Stomach (tissue), 9 donors: ENCODE measurements around the gene TBC1D2. TPM values are rescaled to one million over a fixed set of nuclear protein-coding genes. Genes with fewer than 3 reads are reported as not detected.
A peak's percentile ranks its signal among the peaks of the same experiment; 100 is the strongest.

Source experiments
- DNase-seq, 2 donors: peaks; one replicate each; pipeline versions ENCODE4 v3.0.0 to v3.0.0-alpha.2; 2013 to 2019
- H3K27ac ChIP-seq, 5 donors: fragments of 200-600 bp in 4 of 5; sonication (generic) in 4 of 5; one replicate each; pipeline ENCODE4 v1.5.1; 2013 to 2019; ENCODE audit warnings: mild to moderate bottlenecking in 1 of 5, moderate library complexity in 1 of 5
- H3K27me3 ChIP-seq, 3 donors: fragments of 200-600 bp; sonication (generic); one replicate each; pipeline ENCODE4 v1.5.1; 2017 to 2019; ENCODE audit warnings: mixed run types in 1 of 3
- H3K36me3 ChIP-seq, 4 donors: fragments of 200-600 bp; sonication (generic); 1 replicate in 3 of 4; 2 replicates in 1 of 4; pipeline ENCODE4 v1.5.1; 2016 to 2019
- H3K4me1 ChIP-seq, 4 donors: fragments of 200-600 bp; sonication (generic); one replicate each; pipeline ENCODE4 v1.5.1; 2016 to 2019
- H3K4me3 ChIP-seq, 4 donors: fragments of 200-600 bp; sonication (generic) in 3 of 4; one replicate each; pipeline ENCODE4 v1.5.1; 2016 to 2019; ENCODE audit warnings: mild to moderate bottlenecking in 1 of 4
- H3K9me3 ChIP-seq, 4 donors: fragments of 200-600 bp; sonication (generic); one replicate each; pipeline ENCODE4 v1.5.1; 2016 to 2019
- CTCF ChIP-seq, 7 experiments: fragments of 450-650 bp in 4 of 7; fragments of 200-600 bp in 3 of 7; sonication (generic) in 3 of 7; IDR thresholded peaks; one replicate each; pipeline ENCODE4 v1.5.1; 2016 to 2019; ENCODE audit warnings: antibody characterized with exemption in 7 of 7, control low read depth in 2 of 7, mild to moderate bottlenecking in 1 of 7
- EP300 ChIP-seq: sonication (generic); formaldehyde crosslinking; IDR thresholded peaks from one replicate; pipeline ENCODE4 v1.6.1; 2017; ENCODE audit warnings: antibody characterized with exemption
- POLR2A ChIP-seq, 4 donors: fragments of 450-650 bp; IDR thresholded peaks; one replicate each; pipeline ENCODE4 v1.6.1; 2016; ENCODE audit warnings: antibody characterized with exemption in 4 of 4, control low read depth in 2 of 4, mild to moderate bottlenecking in 1 of 4, moderate library complexity in 1 of 4
- POLR2AphosphoS5 ChIP-seq, 3 donors: sonication (generic); formaldehyde crosslinking; IDR thresholded peaks; one replicate each; pipeline ENCODE4 v1.6.1; 2016; ENCODE audit warnings: antibody characterized with exemption in 3 of 3
- WGBS, 5 donors: extraction: QIAGEN DNeasy Blood & Tissue Kit in 3 of 5; methylation state at CpG; one replicate each; pipeline versions ENCODE4 v1.1.5 to v1.1.7; 2013 to 2018; 5-methylcytosine and 5-hydroxymethylcytosine counted together
- intact Hi-C: fragments of 100-400 bp; cut with DNase I; formaldehyde crosslinking; loops from one replicate; pipeline ENCODE4 v1.15.1; 2023; ENCODE audit warnings: low total_unique reads
- polyA plus RNA-seq, 3 donors: library from polyadenylated mRNA; stranded (reverse); fragments of 200-250 nt; gene quantifications; one replicate each; pipeline ENCODE4 v1.2.3, GENCODE V29; 2013
- total RNA-seq, 5 donors: library from RNA; depleted of rRNA; stranded (reverse); fragments of >200 nt; gene quantifications; one replicate each; pipeline versions ENCODE4 v1.1.0 to v1.2.3, GENCODE V29; 2014 to 2016
- donor health status: healthy with polysubstance abuse.
- donor health status: Bipolar disorder and iron deficiency.
- donor health status: healthy.

The TBC1D2 gene
- total and polyA plus RNA-seq, 8 donors = 2.9 to 36.4 (median 15.9) TPM

GRCh38 chr9:98259791-98260190 lies 4.3 kb upstream of the TBC1D2 start:
- 71 to 87% (median 84%) methylated on average over 3 of the region's 3 CpGs for WGBS, 5 donors
- H3K9me3 ChIP-seq = no peaks in the 10 kb centered on the region
- no peak overlapping the region for H3K4me3 ChIP-seq
- TF ChIP-seq EP300 = no peak
- no peak for DNase-seq
- H3K27me3 ChIP-seq = no peaks in the 10 kb centered on the region
- no peaks in the 10 kb centered on the region for H3K36me3 ChIP-seq
- intact Hi-C loops = loop anchor here (5.0 kb wide), 1 partner anchor 52 kb away; no protein-coding TSS in a partner anchor
- no peak overlapping the region for H3K27ac ChIP-seq
- peaks cover 4 to 16% (median 15%) of the 10 kb centered on the region in 4 donors for H3K4me1 ChIP-seq

- H3K27ac ChIP-seq = peak overlapping the region; percentile 92 to 99 (median 97)
- intact Hi-C loops = no loop called here
- 6 to 15% (median 9%) methylated on average over 12 of the region's 12 CpGs for whole genome bisulfite sequencing, 5 donors
- TF ChIP-seq POLR2AphosphoS5 (IDR thresholded peaks at IDR 0.05) = no peak
- no peak for TF ChIP-seq EP300
- no peak for TF ChIP-seq CTCF (IDR thresholded peaks at IDR 0.05)
- no peak for TF ChIP-seq POLR2A (IDR thresholded peaks at IDR 0.05)
- peaks cover 0 to 3% (median under 1%) of the 10 kb centered on the region in 4 donors for H3K36me3 ChIP-seq
- H3K4me1 ChIP-seq = peaks cover 16 to 46% (median 35%) of the 10 kb centered on the region in 4 donors
- no peaks in the 10 kb centered on the region for H3K27me3 ChIP-seq
- peak overlapping the region; percentile 82 to 90 (median 86) for H3K4me3 ChIP-seq
- DNase-seq = peak in 1 of 2 donors; percentile 60
- no peaks in the 10 kb centered on the region for H3K9me3 ChIP-seq
Measured at GRCh38 chr9:98256756-98257155, 1.3 kb upstream of the TBC1D2 start.

- Histone ChIP-seq H3K9me3 (no peaks in the 10 kb centered on the region), H3K27me3 (no peaks in the 10 kb centered on the region), H3K27ac (peak overlapping the region; percentile 92 to 99 (median 97)), H3K4me3 (peak overlapping the region; percentile 82 to 90 (median 86)), H3K4me1 (peaks cover 16 to 56% (median 37%) of the 10 kb centered on the region in 4 donors), H3K36me3 (peaks cover 0 to 11% (median 8%) of the 10 kb centered on the region in 4 donors)
- peak in 1 of 2 donors; percentile 46 for DNase-seq
- WGBS, 5 donors = 1 to 2% (median 2%) methylated on average over 28 to 36 of the region's 36 CpGs
- TF ChIP-seq POLR2AphosphoS5 (IDR thresholded peaks at IDR 0.05) (no peak), POLR2A (IDR thresholded peaks at IDR 0.05) (no peak), EP300 (no peak), CTCF (IDR thresholded peaks at IDR 0.05) (no peak)
- intact Hi-C loops = no loop called here
Measured at GRCh38 chr9:98255061-98255577, 330 bp downstream of the TBC1D2 start.

- Histone ChIP-seq H3K27ac (peak overlapping the region in 4 of 5 donors; percentile 92 to 99 (median 97)), H3K36me3 (peaks cover 0 to 14% (median 10%) of the 10 kb centered on the region in 4 donors), H3K4me1 (peaks cover 16 to 63% (median 38%) of the 10 kb centered on the region in 4 donors), H3K27me3 (no peaks in the 10 kb centered on the region), H3K4me3 (peak overlapping the region; percentile 82 to 90 (median 86)), H3K9me3 (no peaks in the 10 kb centered on the region)
- intact Hi-C loops = no loop called here
- TF ChIP-seq POLR2A (IDR thresholded peaks at IDR 0.05) (no peak), EP300 (no peak), CTCF (IDR thresholded peaks at IDR 0.05) (no peak), POLR2AphosphoS5 (IDR thresholded peaks at IDR 0.05) (no peak)
- WGBS, 5 donors = 19 to 35% (median 26%) methylated on average over 5 of the region's 5 CpGs
- DNase-seq = no peak
Measured at GRCh38 chr9:98254228-98255060, 1.0 kb downstream of the TBC1D2 start.
